OCI-LY1 (cell line): Measurements from ENCODE around the gene ODF2L.

Experiments used
- CTCF ChIP-seq: fragments of 200-600 bp; sonication (generic), shearing (Covaris generic); IDR thresholded peaks from 2 replicates; pipeline ENCODE4 v1.5.1; 2017; ENCODE audit warnings: mild to moderate bottlenecking, antibody characterized with exemption, low read length, moderate library complexity, mixed read lengths
- EZH2 ChIP-seq: fragments of 200-600 bp; sonication (generic), shearing (Covaris generic); IDR thresholded peaks from 2 replicates; pipeline ENCODE4 v1.8.0; 2017; ENCODE audit warnings: borderline replicate concordance, mixed run types, mild to moderate bottlenecking, antibody characterized with exemption, low read length, moderate library complexity, mixed read lengths

DNA sequence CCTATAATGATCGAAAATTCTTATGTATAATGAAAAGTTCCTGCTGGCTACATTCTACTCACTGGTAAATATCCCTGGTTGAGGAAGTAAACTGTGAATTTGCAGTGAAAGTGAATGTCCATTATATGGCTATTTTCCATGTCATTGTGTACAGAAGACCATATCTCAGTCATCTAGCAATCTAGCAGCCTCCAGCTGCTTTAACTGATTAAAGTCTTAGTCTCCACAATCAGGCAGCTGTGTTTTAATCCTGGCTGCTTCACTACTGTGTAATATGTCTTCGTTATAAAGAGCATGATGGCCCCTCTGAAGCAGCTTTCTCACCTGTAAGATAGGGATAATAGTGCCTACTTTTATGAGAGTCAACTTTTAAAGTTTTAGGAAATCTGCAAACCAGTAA lies 39.2 kb upstream of the ODF2L start:
- TF ChIP-seq CTCF (no peak), EZH2 (no peak)
